GM23338 (cell line): ENCODE results near the gene LRRC37B. TPM values are rescaled to one million over a fixed set of nuclear protein-coding genes. Genes with fewer than 3 reads are reported as not detected.

ENCODE experiments used
- ATAC-seq: fragments of 200-7000 bp; cut with Tn5 transposase; 3 replicates; pipeline ENCODE4 v1.9.1; 2020
- DNase-seq: peaks from one replicate; pipeline ENCODE4 v3.0.0-alpha.2; 2015; ENCODE audit warnings: low spot score
- H2AFZ ChIP-seq: fragments of 200-600 bp; sonication (generic); 2 replicates; pipeline ENCODE4 v1.8.0; 2016; ENCODE audit warnings: antibody characterized with exemption, mild to moderate bottlenecking, moderate library complexity
- H3F3A ChIP-seq: fragments of 200-600 bp; sonication (generic); replicated peaks from 2 replicates; pipeline ENCODE4 v1.8.0; 2017; ENCODE audit warnings: antibody characterized with exemption, mixed run types, low read depth
- H3K27ac ChIP-seq: fragments of 200-600 bp; sonication (generic); 2 replicates; pipeline ENCODE4 v1.6.1; 2016; ENCODE audit warnings: low read depth
- H3K27me3 ChIP-seq: fragments of 200-600 bp; sonication (generic); 2 replicates; pipeline ENCODE4 v1.8.0; 2016; ENCODE audit warnings: mild to moderate bottlenecking, mixed run types, moderate library complexity; ENCODE audit not compliant: insufficient read depth
- H3K36me3 ChIP-seq: fragments of 200-600 bp; sonication (generic); 2 replicates; pipeline ENCODE4 v1.8.0; 2016; ENCODE audit warnings: mild to moderate bottlenecking; ENCODE audit not compliant: insufficient read depth
- H3K4me1 ChIP-seq: fragments of 200-600 bp; sonication (generic); 2 replicates; pipeline ENCODE4 v1.8.0; 2016; ENCODE audit warnings: mild to moderate bottlenecking, moderate library complexity; ENCODE audit not compliant: insufficient read depth
- H3K4me2 ChIP-seq: fragments of 200-600 bp; sonication (generic); 2 replicates; pipeline ENCODE4 v1.7.1; 2017; ENCODE audit warnings: mixed run types
- H3K4me3 ChIP-seq: fragments of 200-600 bp; sonication (generic); 2 replicates; pipeline ENCODE4 v1.6.1; 2016; ENCODE audit warnings: mixed run types
- H3K79me2 ChIP-seq: fragments of 200-600 bp; sonication (generic); replicated peaks from 2 replicates; pipeline ENCODE4 v1.8.0; 2017; ENCODE audit warnings: mild to moderate bottlenecking; ENCODE audit not compliant: insufficient read depth
- H3K9me2 ChIP-seq: fragments of 200-600 bp; sonication (generic); 2 replicates; pipeline ENCODE4 v1.8.0; 2017; ENCODE audit not compliant: insufficient read depth
- H4K20me1 ChIP-seq: fragments of 200-600 bp; sonication (generic); replicated peaks from 2 replicates; pipeline ENCODE4 v1.8.0; 2017; ENCODE audit warnings: mild to moderate bottlenecking; ENCODE audit not compliant: insufficient read depth
- H3K27ac Mint-ChIP-seq: 2 replicates; pipeline ENCODE4 v1.8.0; 2020; ENCODE audit warnings: inconsistent platforms, mild to moderate bottlenecking, moderate library complexity, mixed read lengths
- H3K27me3 Mint-ChIP-seq: 3 replicates; pipeline ENCODE4 v1.8.0; 2022; ENCODE audit warnings: low read depth, mild to moderate bottlenecking, moderate library complexity, mixed read lengths, inconsistent platforms; ENCODE audit not compliant: insufficient read depth, poor library complexity
- H3K36me3 Mint-ChIP-seq: 3 replicates; pipeline ENCODE4 v1.8.0; 2021; ENCODE audit warnings: low read depth, mild to moderate bottlenecking, inconsistent platforms, moderate library complexity, mixed read lengths
- H3K4me1 Mint-ChIP-seq: 3 replicates; pipeline ENCODE4 v1.8.0; 2020; ENCODE audit warnings: mild to moderate bottlenecking, inconsistent platforms, mixed read lengths
- H3K4me3 Mint-ChIP-seq: 3 replicates; pipeline ENCODE4 v1.8.0; 2021; ENCODE audit warnings: moderate library complexity, mild to moderate bottlenecking, inconsistent platforms, mixed read lengths
- H3K9me3 Mint-ChIP-seq: 3 replicates; pipeline ENCODE4 v1.8.0; 2020; ENCODE audit warnings: moderate library complexity, mild to moderate bottlenecking, inconsistent platforms, mixed read lengths
- CREB1 ChIP-seq: fragments of 250-450 bp; sonication (Bioruptor Pico); IDR thresholded peaks from 2 replicates; pipeline ENCODE4 v1.5.0; 2020; ENCODE audit warnings: low read depth, mild to moderate bottlenecking, moderate library complexity
- EZH2 ChIP-seq: fragments of 200-600 bp; sonication (generic); IDR thresholded peaks from one replicate; pipeline ENCODE4 v1.8.0; 2017; ENCODE audit warnings: antibody characterized with exemption, mild to moderate bottlenecking, low read depth; ENCODE audit not compliant: unreplicated experiment
- EZH2phosphoT487 ChIP-seq: fragments of 200-600 bp; sonication (generic); IDR thresholded peaks from one replicate; pipeline ENCODE4 v1.8.1; 2018; ENCODE audit warnings: antibody characterized with exemption; ENCODE audit not compliant: unreplicated experiment
- JUNB ChIP-seq: IDR thresholded peaks from one replicate; pipeline ENCODE4 v1.6.1; 2016; ENCODE audit warnings: antibody characterized with exemption; ENCODE audit not compliant: unreplicated experiment
- NANOG ChIP-seq: IDR thresholded peaks from 2 replicates; pipeline ENCODE4 v1.6.1; 2016; ENCODE audit warnings: antibody characterized with exemption, borderline replicate concordance
- POLR2AphosphoS5 ChIP-seq: IDR thresholded peaks from 2 replicates; pipeline ENCODE4 v1.6.1; 2016; ENCODE audit warnings: antibody characterized with exemption, low read depth
- STAT1 ChIP-seq: IDR thresholded peaks from one replicate; pipeline ENCODE4 v1.6.1; 2016; ENCODE audit warnings: antibody characterized with exemption; ENCODE audit not compliant: unreplicated experiment
- long read RNA-seq: library from polyadenylated mRNA; unstranded; transcript quantifications from one replicate; pipeline ENCODE4 v2.0.0, GENCODE V29; 2020; ENCODE audit not compliant: unreplicated experiment
- polyA plus RNA-seq: library from polyadenylated mRNA; unstranded; fragments of >200 nt; fragmentation: Nextera tagmentation; extraction: Ambion mirVana; gene quantifications from 2 replicates; pipeline ENCODE4 v1.2.1, GENCODE V29; 2016
- total RNA-seq: library from RNA; depleted of rRNA; stranded (reverse); fragments of >200 nt; shearing (Covaris generic); gene quantifications from 2 replicates; pipeline ENCODE4 v1.2.3, GENCODE V29; 2014; rRNA removed
- TF ChIP-seq, protein P1 (sequence below): fragments of 250-450 bp; sonication (Bioruptor Pico); IDR thresholded peaks from 2 replicates; pipeline ENCODE4 v1.5.0; 2020; ENCODE audit warnings: mild to moderate bottlenecking, moderate library complexity
- TF ChIP-seq, protein P2 (sequence below): IDR thresholded peaks from one replicate; pipeline ENCODE4 v1.6.1; 2018; ENCODE audit warnings: antibody characterized with exemption; ENCODE audit not compliant: unreplicated experiment
- TF ChIP-seq, protein P3 (sequence below): IDR thresholded peaks from 2 replicates; pipeline ENCODE4 v1.6.1; 2016; ENCODE audit warnings: antibody characterized with exemption
- TF ChIP-seq, protein P4 (sequence below), 2 experiments: fragments of 200-600 bp in 1 of 2; sonication (generic) in 1 of 2; conservative IDR thresholded peaks; 2 replicates each; pipeline versions ENCODE4 v1.5.1 to v1.6.1; 2016 to 2017; ENCODE audit warnings: antibody characterized with exemption in 2 of 2, low read depth in 2 of 2, mild to moderate bottlenecking in 2 of 2, moderate library complexity in 1 of 2

LRRC37B gene
- total RNA-seq (14.3 and 24.3 TPM in 2 replicates), polyA plus RNA-seq (21.4 and 22.5 TPM in 2 replicates)
- long read RNA-seq, partial matches to known transcripts = 1 of 2 reads
- long read RNA-seq, other reads (novel, unspliced or antisense) = 0 of 2 reads

DNA sequence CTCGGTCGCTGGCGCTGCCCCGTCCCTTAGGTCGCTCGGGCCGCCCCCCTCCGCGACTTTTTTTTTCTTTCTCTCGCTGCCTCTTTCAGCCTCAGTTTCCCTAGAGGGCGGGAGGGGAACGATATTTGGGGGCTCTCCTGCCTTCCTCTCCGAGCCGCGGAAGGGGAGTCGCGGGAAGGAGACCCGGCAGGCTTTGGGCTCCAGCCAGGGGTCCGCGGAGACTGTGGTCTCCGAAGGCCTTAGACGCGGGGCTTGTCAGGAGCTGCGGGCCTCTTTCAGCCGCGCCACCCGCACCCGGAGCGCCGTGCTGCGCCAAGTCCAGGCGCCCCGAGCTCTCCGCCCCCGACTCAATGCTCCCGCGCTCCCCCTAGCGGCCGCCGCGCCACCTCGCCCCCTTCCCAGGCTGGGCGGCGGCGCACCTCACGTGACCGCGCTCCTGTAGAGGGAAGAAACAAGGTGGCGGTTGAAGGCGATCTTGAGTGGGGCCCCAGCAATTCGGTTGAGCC is at the start of gene LRRC37B:
LRRC37B (plus strand) TSS at position 427 of the 506 bp plus-strand sequence. CDS start 14,010 bp downstream, outside the sequence.
- 0 out of 2 replicates have a peak, but pooled peaks cover 4% of the 10 kb centered on the region for H3F3A ChIP-seq
- peak within 1 kb of the TSS; percentile 39; the same call in 1 of the 2 replicates for H3K27ac ChIP-seq
- no peaks in the 10 kb centered on the region for H3K36me3 ChIP-seq
- Mint-ChIP-seq H3K27me3 (peaks cover 11% of the 10 kb centered on the region), H3K4me3 (peak within 1 kb of the TSS; percentile 84), H3K36me3 (no peaks in the 10 kb centered on the region; the same call in 1 of the 3 replicates), H3K27ac (peak within 1 kb of the TSS; percentile 89), H3K4me1 (peaks cover 6% of the 10 kb centered on the region; the same call in 1 of the 3 replicates), H3K9me3 (no peaks in the 10 kb centered on the region)
- DNase-seq (peak; percentile 89), ATAC-seq (peak; percentile 93)
- peaks cover 6% of the 10 kb centered on the region; the same call in 1 of the 2 replicates for H4K20me1 ChIP-seq
- TF ChIP-seq, protein P1, sequence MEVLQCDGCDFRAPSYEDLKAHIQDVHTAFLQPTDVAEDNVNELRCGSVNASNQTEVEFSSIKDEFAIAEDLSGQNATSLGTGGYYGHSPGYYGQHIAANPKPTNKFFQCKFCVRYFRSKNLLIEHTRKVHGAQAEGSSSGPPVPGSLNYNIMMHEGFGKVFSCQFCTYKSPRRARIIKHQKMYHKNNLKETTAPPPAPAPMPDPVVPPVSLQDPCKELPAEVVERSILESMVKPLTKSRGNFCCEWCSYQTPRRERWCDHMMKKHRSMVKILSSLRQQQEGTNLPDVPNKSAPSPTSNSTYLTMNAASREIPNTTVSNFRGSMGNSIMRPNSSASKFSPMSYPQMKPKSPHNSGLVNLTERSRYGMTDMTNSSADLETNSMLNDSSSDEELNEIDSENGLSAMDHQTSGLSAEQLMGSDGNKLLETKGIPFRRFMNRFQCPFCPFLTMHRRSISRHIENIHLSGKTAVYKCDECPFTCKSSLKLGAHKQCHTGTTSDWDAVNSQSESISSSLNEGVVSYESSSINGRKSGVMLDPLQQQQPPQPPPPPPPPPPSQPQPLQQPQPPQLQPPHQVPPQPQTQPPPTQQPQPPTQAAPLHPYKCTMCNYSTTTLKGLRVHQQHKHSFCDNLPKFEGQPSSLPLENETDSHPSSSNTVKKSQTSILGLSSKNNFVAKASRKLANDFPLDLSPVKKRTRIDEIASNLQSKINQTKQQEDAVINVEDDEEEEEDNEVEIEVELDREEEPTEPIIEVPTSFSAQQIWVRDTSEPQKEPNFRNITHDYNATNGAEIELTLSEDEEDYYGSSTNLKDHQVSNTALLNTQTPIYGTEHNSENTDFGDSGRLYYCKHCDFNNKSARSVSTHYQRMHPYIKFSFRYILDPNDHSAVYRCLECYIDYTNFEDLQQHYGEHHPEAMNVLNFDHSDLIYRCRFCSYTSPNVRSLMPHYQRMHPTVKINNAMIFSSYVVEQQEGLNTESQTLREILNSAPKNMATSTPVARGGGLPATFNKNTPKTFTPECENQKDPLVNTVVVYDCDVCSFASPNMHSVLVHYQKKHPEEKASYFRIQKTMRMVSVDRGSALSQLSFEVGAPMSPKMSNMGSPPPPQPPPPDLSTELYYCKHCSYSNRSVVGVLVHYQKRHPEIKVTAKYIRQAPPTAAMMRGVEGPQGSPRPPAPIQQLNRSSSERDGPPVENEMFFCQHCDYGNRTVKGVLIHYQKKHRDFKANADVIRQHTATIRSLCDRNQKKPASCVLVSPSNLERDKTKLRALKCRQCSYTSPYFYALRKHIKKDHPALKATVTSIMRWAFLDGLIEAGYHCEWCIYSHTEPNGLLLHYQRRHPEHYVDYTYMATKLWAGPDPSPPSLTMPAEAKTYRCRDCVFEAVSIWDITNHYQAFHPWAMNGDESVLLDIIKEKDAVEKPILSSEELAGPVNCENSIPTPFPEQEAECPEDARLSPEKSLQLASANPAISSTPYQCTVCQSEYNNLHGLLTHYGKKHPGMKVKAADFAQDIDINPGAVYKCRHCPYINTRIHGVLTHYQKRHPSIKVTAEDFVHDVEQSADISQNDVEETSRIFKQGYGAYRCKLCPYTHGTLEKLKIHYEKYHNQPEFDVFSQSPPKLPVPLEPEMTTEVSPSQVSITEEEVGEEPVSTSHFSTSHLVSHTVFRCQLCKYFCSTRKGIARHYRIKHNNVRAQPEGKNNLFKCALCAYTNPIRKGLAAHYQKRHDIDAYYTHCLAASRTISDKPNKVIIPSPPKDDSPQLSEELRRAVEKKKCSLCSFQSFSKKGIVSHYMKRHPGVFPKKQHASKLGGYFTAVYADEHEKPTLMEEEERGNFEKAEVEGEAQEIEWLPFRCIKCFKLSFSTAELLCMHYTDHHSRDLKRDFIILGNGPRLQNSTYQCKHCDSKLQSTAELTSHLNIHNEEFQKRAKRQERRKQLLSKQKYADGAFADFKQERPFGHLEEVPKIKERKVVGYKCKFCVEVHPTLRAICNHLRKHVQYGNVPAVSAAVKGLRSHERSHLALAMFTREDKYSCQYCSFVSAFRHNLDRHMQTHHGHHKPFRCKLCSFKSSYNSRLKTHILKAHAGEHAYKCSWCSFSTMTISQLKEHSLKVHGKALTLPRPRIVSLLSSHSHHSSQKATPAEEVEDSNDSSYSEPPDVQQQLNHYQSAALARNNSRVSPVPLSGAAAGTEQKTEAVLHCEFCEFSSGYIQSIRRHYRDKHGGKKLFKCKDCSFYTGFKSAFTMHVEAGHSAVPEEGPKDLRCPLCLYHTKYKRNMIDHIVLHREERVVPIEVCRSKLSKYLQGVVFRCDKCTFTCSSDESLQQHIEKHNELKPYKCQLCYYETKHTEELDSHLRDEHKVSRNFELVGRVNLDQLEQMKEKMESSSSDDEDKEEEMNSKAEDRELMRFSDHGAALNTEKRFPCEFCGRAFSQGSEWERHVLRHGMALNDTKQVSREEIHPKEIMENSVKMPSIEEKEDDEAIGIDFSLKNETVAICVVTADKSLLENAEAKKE (CRISPR knock-in tag) = no peak
- TF ChIP-seq EZH2 = no peak
- TF ChIP-seq POLR2AphosphoS5 = peak; percentile 73
- no peak for TF ChIP-seq EZH2phosphoT487
- no peak for TF ChIP-seq CREB1 (CRISPR knock-in tag)
- TF ChIP-seq NANOG = no peak
- TF ChIP-seq, protein P2, sequence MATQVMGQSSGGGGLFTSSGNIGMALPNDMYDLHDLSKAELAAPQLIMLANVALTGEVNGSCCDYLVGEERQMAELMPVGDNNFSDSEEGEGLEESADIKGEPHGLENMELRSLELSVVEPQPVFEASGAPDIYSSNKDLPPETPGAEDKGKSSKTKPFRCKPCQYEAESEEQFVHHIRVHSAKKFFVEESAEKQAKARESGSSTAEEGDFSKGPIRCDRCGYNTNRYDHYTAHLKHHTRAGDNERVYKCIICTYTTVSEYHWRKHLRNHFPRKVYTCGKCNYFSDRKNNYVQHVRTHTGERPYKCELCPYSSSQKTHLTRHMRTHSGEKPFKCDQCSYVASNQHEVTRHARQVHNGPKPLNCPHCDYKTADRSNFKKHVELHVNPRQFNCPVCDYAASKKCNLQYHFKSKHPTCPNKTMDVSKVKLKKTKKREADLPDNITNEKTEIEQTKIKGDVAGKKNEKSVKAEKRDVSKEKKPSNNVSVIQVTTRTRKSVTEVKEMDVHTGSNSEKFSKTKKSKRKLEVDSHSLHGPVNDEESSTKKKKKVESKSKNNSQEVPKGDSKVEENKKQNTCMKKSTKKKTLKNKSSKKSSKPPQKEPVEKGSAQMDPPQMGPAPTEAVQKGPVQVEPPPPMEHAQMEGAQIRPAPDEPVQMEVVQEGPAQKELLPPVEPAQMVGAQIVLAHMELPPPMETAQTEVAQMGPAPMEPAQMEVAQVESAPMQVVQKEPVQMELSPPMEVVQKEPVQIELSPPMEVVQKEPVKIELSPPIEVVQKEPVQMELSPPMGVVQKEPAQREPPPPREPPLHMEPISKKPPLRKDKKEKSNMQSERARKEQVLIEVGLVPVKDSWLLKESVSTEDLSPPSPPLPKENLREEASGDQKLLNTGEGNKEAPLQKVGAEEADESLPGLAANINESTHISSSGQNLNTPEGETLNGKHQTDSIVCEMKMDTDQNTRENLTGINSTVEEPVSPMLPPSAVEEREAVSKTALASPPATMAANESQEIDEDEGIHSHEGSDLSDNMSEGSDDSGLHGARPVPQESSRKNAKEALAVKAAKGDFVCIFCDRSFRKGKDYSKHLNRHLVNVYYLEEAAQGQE = no peak
- TF ChIP-seq JUNB = no peak
- TF ChIP-seq STAT1 = no peak
- TF ChIP-seq, protein P3, sequence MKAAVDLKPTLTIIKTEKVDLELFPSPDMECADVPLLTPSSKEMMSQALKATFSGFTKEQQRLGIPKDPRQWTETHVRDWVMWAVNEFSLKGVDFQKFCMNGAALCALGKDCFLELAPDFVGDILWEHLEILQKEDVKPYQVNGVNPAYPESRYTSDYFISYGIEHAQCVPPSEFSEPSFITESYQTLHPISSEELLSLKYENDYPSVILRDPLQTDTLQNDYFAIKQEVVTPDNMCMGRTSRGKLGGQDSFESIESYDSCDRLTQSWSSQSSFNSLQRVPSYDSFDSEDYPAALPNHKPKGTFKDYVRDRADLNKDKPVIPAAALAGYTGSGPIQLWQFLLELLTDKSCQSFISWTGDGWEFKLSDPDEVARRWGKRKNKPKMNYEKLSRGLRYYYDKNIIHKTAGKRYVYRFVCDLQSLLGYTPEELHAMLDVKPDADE = no peak
- TF ChIP-seq, protein P4, sequence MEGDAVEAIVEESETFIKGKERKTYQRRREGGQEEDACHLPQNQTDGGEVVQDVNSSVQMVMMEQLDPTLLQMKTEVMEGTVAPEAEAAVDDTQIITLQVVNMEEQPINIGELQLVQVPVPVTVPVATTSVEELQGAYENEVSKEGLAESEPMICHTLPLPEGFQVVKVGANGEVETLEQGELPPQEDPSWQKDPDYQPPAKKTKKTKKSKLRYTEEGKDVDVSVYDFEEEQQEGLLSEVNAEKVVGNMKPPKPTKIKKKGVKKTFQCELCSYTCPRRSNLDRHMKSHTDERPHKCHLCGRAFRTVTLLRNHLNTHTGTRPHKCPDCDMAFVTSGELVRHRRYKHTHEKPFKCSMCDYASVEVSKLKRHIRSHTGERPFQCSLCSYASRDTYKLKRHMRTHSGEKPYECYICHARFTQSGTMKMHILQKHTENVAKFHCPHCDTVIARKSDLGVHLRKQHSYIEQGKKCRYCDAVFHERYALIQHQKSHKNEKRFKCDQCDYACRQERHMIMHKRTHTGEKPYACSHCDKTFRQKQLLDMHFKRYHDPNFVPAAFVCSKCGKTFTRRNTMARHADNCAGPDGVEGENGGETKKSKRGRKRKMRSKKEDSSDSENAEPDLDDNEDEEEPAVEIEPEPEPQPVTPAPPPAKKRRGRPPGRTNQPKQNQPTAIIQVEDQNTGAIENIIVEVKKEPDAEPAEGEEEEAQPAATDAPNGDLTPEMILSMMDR (conservative IDR thresholded peaks at IDR 0.05; ENCODE audit: low read depth in 2 of 2) = peak; percentile 72 to 86
- H2AFZ ChIP-seq = peak within 1 kb of the TSS; percentile 97
- peak within 1 kb of the TSS; percentile 80 for H3K4me2 ChIP-seq
- no peaks in the 10 kb centered on the region for H3K4me1 ChIP-seq
- peaks cover 41% of the 10 kb centered on the region for H3K79me2 ChIP-seq
- H3K9me2 ChIP-seq = no peaks in the 10 kb centered on the region
- peak within 1 kb of the TSS; percentile 98 for H3K4me3 ChIP-seq
- peaks cover 22% of the 10 kb centered on the region for H3K27me3 ChIP-seq
